Activated naive CD8-positive, alpha-beta T cell treated with anti-CD3 and anti-CD28 coated beads, Interleukin-2, amount 10 ng/mL, durations not matched to agents 7 days and 5 days (primary cell): ENCODE data around the gene MAPKAPK2. TPM values are rescaled to one million over a fixed set of nuclear protein-coding genes. Genes with fewer than 3 reads are reported as not detected.
"Not testable (repeated sequence)": the region's sequence is repeated elsewhere in the genome, so short reads cannot be mapped to it uniquely, and the experiment has no call there.

Source experiments
- ATAC-seq: fragments of 150-1000 bp; cut with Tn5 transposase; one replicate; pipeline ENCODE4 v1.10.0; 2021; ENCODE audit warnings: low read depth, moderate library complexity
- POLR2A ChIA-PET: fragments of 350-600 bp; sonication (Branson Sonifier 250); formaldehyde crosslinking; loops from one replicate; lab custom pipeline; 2021; ENCODE audit warnings: antibody characterized with exemption; lab: Charles Lee
- DNase-seq: peaks from one replicate; pipeline ENCODE4 v3.0.0; 2021
- H3K27ac Mint-ChIP-seq: one replicate; pipeline ENCODE4 v1.8.0; 2022; ENCODE audit warnings: mild to moderate bottlenecking, mixed read lengths
- H3K27me3 Mint-ChIP-seq: one replicate; pipeline ENCODE4 v1.8.0; 2022; ENCODE audit warnings: mild to moderate bottlenecking, moderate library complexity, mixed read lengths
- H3K36me3 Mint-ChIP-seq: one replicate; pipeline ENCODE4 v1.8.0; 2021; ENCODE audit warnings: mild to moderate bottlenecking, mixed read lengths
- H3K4me1 Mint-ChIP-seq: one replicate; pipeline ENCODE4 v1.8.0; 2021; ENCODE audit warnings: mixed read lengths
- H3K4me3 Mint-ChIP-seq: one replicate; pipeline ENCODE4 v1.8.0; 2022; ENCODE audit warnings: mild to moderate bottlenecking, moderate library complexity, mixed read lengths
- H3K9me3 Mint-ChIP-seq: one replicate; pipeline ENCODE4 v1.8.0; 2021; ENCODE audit warnings: mixed read lengths
- total RNA-seq, 2 experiments: library from RNA; stranded (reverse); gene quantifications; one replicate each; pipeline ENCODE4 v1.2.3, GENCODE V29; 2021

The MAPKAPK2 gene
- total RNA-seq, 2 experiments from 2014 or later = 72.6 to 74.9 TPM

DNA sequence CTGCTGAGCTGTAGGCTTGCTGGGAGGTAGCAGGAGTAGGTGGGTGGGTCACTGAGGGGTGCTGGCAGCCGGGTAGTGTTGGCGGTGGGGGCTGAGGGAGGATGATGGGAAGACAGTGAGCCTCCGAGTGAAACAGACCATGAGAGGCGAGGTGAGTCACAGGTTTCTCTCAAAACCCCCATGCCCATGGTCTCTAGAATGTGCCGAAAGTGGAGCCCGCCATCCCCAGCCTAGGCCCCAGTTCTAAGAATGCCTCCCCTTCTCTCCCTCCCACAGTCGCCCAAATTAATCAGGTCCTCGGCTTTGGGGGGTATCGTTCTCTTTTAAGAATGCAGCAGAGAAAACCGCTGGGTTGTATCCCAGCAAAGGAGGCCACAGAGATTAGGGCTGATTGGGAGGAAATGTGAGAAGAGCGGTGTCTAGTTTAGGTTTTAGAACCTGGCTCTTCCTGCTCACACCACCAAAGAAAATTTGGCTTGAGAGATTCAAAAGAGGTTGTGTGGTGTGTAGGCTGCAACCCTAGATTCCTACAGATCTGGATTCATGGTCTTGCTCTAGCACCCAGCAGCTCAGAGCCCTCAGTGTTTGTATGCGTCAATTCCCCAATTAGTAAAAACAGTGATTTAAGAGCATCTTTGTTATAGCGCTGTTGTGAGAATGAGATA lies 58.1 kb downstream of the MAPKAPK2 start:
- Mint-ChIP-seq H3K27me3 (peaks cover 4% of the 10 kb centered on the region), H3K27ac (peak overlapping the region; percentile 0), H3K9me3 (no peaks in the 10 kb centered on the region), H3K4me3 (no peak overlapping the region), H3K4me1 (peaks cover 51% of the 10 kb centered on the region), H3K36me3 (peaks cover 5% of the 10 kb centered on the region)
- ATAC-seq (no peak), DNase-seq (no peak)
- POLR2A ChIA-PET = no interaction called here

DNA sequence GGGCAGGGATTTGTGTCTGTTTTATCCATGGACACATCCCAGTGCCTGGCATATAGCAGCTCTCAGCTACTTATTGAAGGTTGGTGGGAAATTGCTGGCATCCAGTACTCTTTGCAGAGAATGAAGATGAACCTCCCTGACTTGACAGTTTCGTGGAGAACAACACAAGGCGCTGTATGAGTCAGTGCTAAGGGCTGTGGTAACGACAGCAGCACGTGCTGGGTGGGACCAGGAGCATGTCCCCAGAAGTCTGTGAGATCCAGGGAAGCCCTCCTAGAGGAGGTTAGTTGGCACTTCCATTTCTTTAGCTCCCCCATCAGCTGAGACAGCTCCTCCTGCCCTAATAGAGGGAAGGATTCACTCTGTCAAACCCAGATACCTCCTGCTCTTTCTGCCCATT lies 60.0 kb downstream of the MAPKAPK2 start:
- Mint-ChIP-seq H3K9me3 (no peaks in the 10 kb centered on the region), H3K27me3 (peaks cover 9% of the 10 kb centered on the region), H3K4me1 (peaks cover 37% of the 10 kb centered on the region), H3K36me3 (peaks cover 5% of the 10 kb centered on the region), H3K27ac (no peak overlapping the region), H3K4me3 (no peak overlapping the region)
- POLR2A ChIA-PET = interaction anchor here (1.1 to 1.2 kb wide), 3 partner anchors 21 to 162 kb away, joined by 3 to 4 read pairs (median 4); no protein-coding TSS in a partner anchor
- no peak for DNase-seq
- no peak for ATAC-seq

DNA sequence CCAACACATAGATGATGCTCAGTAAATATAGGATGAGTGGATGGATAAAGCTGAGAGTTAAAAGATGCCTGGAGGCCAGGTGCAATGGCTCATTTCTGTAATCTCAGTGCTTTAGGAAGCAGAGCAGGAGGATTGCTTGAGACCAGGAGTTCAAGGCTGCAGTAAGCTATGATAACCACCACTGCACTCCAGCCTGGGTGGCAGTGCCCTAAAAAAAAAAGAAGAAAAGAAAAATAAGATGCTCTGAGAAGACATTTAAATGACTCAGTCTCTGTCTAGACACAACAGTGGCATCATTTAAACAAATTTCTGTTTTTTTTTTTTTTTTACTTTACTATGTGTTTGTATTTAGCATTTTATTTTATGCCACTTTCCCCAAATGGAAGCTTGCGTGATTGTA lies 60.6 kb downstream of the MAPKAPK2 start:
- no peak for DNase-seq
- Mint-ChIP-seq H3K4me3 (no peak overlapping the region), H3K9me3 (no peaks in the 10 kb centered on the region), H3K27me3 (peaks cover 12% of the 10 kb centered on the region), H3K27ac (peak overlapping the region; percentile 52), H3K4me1 (peaks cover 33% of the 10 kb centered on the region), H3K36me3 (peaks cover 5% of the 10 kb centered on the region)
- no peak for ATAC-seq
- POLR2A ChIA-PET = interaction anchor here (1.1 to 1.2 kb wide), 3 partner anchors 21 to 162 kb away, joined by 3 to 4 read pairs (median 4); no protein-coding TSS in a partner anchor

DNA sequence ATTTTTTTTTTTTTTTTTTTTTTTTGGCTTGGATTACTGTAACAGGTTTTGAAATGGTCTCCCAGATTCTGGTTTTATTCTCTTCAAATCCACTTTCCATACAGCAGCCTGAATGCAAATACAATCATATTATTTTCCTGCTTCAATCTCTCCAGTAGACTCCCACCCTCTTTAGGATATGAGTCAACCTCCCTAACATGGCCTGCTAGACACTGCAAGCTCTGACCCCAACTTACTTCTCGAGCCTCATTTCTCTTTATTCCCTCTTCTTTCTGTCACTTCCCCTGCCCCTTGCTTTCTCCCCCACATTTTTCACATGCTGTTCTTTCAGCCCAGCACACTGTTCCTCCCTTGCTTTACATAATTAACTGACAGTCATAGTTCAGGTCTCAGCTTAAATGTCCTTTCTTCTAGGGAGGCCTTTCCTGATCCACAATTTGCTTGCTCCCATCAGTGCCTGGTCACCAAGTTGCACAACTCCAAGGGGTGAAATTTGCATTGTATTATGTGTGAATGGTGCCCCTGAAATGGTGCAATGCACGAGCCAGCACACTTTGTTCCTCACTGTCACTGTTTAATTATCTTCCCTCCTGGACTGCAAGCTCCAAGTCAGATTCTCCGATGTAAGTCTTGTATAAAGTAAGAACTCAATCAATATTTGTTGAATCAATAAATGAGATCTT lies 63.8 kb downstream of the MAPKAPK2 start:
- POLR2A ChIA-PET = interaction anchor here (1.0 kb wide), 1 partner anchor 37 kb away, joined by 3 read pairs; no protein-coding TSS in a partner anchor

DNA sequence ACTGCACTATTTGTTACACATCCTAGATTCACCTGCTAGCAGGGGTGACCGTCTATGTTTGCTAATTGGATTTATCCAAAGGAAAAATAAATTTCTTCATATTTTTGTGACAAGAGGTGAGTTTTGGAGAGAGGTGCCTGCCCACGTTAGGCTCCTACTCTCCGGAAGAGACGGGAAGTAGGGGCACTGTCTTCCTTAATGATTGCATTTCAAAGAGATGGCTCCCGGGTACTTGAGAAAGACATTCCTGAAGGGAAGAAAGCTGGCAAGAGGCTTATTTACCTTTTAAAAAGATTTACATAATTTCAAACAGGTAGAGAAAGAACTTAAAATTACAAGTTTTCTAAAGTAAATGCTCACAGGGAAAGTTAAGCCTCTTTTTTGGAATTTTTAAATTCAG lies 67.2 kb downstream of the MAPKAPK2 start:
- no peak for DNase-seq
- Mint-ChIP-seq H3K9me3 (peaks cover 7% of the 10 kb centered on the region), H3K36me3 (peaks cover 16% of the 10 kb centered on the region), H3K27me3 (peaks cover 21% of the 10 kb centered on the region), H3K4me3 (no peak overlapping the region), H3K4me1 (peaks cover 21% of the 10 kb centered on the region), H3K27ac (no peak overlapping the region)
- ATAC-seq = no peak
- POLR2A ChIA-PET = no interaction called here

More for the DNA sequence above, 63.8 kb downstream of the MAPKAPK2 start:
- H3K27me3 Mint-ChIP-seq = peaks cover 25% of the 10 kb centered on the region
- H3K9me3 Mint-ChIP-seq = no peaks in the 10 kb centered on the region
- H3K27ac Mint-ChIP-seq = no peak overlapping the region
- DNase-seq (no peak), ATAC-seq (no peak)
- peaks cover 19% of the 10 kb centered on the region for H3K4me1 Mint-ChIP-seq
- H3K4me3 Mint-ChIP-seq = no peak overlapping the region
- H3K36me3 Mint-ChIP-seq = peaks cover 5% of the 10 kb centered on the region

DNA sequence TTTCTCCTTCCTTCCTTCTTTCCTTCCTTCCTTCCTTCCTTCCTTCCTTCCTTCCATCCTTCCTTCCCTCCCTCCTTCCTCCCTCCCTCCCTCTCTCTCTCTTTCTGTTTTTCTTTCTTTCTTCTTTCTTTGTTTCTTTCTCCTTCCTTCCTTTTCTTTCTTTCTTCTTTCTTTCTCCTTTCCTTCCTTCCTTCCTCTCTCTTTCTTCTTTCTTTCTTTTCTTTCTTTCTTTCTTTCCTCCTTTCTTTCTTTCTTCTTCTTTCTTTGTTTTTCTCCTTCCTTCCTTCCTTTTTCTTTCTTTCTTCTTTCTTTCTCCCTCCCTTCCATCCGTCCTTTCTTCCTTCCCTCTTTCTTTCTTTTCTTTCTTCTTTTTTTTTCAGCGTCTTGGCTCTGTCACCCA lies 67.8 kb downstream of the MAPKAPK2 start:
- no peak overlapping the region for H3K4me3 Mint-ChIP-seq
- POLR2A ChIA-PET = no interaction called here
- ATAC-seq = no peak

DNA sequence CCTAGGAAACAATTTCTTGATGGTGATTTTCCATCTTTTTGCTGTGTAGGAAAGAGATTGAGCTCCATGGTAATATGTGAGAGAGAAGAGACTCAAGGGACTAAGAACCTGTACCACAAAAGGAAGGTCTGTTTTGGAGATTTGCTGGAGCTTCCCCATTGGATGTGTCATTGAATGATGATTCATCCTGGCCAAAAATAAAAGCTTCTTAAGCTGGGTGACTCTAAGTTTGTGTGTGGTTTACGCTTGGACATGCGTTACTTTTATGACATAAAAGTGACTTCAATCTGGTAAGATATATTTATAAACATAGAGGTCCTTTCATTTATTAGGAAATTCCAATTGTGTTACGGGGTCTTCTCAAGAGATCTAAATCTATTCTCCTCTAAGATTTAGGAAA lies 68.4 kb downstream of the MAPKAPK2 start:
- Mint-ChIP-seq H3K4me1 (peaks cover 19% of the 10 kb centered on the region), H3K27me3 (peaks cover 21% of the 10 kb centered on the region), H3K9me3 (peaks cover 7% of the 10 kb centered on the region), H3K27ac (no peak overlapping the region), H3K36me3 (peaks cover 16% of the 10 kb centered on the region), H3K4me3 (no peak overlapping the region)
- no peak for ATAC-seq
- DNase-seq = no peak
- POLR2A ChIA-PET = no interaction called here

More for the DNA sequence above, 67.8 kb downstream of the MAPKAPK2 start:
- Mint-ChIP-seq H3K27me3 (peaks cover 21% of the 10 kb centered on the region), H3K27ac (no peak overlapping the region), H3K9me3 (peaks cover 7% of the 10 kb centered on the region), H3K36me3 (peaks cover 16% of the 10 kb centered on the region), H3K4me1 (peaks cover 19% of the 10 kb centered on the region)
- no peak for DNase-seq

DNA sequence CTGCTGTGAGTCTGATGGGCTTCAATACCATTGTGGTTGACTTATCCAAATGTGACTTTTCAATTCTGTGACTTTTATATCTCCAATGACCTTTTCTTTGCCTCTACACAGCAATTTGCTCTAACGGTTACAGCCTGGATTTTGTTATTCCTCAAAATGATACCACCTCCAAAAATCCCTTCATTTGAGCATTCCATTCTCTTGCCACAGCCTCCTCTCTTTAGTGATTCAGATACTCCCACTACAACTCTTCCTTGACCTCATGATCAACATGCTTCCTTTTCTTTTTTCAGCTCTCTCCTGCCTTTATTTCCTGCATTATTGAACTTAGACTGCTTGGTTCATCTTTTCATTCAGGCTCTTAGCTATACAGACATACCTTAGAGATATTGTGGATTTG lies 69.3 kb downstream of the MAPKAPK2 start:
- H3K4me3 Mint-ChIP-seq = no peak overlapping the region
- POLR2A ChIA-PET = no interaction called here
- ATAC-seq = no peak

DNA sequence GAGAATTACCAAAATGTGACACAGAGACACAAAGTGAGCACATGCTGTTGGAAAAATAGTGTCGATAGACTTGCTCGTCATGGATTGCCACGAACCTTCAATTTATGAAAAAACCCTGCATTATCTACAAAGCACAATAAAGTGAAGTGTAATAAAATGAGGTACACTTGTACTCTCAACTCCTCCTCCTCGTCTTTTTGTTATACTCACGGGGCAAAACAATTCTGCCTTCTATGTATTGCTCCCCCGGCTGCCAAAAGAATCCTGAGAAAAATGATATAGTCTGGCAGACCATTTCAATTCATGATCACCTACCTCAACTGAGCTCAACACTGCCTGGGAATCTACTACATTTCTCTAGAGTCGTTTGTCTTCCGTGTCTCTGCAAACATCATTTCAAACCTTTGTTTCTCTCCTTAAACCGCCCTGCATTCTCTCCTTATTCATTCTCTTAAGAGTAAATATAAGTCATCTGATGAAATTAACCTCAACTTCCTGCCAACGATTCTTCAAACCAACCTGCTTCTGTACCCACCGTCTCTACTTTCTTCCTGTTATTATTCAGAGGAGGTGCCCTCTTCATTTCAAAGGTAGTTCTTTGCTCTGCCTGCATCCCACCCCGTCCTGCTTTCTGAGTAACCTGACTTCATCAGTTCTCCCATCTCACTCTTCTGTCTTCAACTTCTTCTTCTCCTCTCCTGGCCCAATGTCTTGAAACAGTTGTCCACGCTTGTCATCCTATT lies 73.0 kb downstream of the MAPKAPK2 start:
- Mint-ChIP-seq H3K27me3 (peaks cover 6% of the 10 kb centered on the region), H3K36me3 (peaks cover 14% of the 10 kb centered on the region), H3K4me3 (no peak overlapping the region), H3K9me3 (peaks cover 7% of the 10 kb centered on the region), H3K4me1 (peaks cover 19% of the 10 kb centered on the region), H3K27ac (no peak overlapping the region)
- peak; percentile 87 for ATAC-seq
- DNase-seq = no peak
- POLR2A ChIA-PET = interaction anchor here (1.9 kb wide), 1 partner anchor 11 kb away, joined by 10 read pairs; no protein-coding TSS in a partner anchor

More for the DNA sequence above, 69.3 kb downstream of the MAPKAPK2 start:
- no peak overlapping the region for H3K27ac Mint-ChIP-seq
- H3K27me3 Mint-ChIP-seq = peaks cover 20% of the 10 kb centered on the region
- peaks cover 7% of the 10 kb centered on the region for H3K9me3 Mint-ChIP-seq
- H3K4me1 Mint-ChIP-seq = peaks cover 16% of the 10 kb centered on the region
- no peak for DNase-seq
- H3K36me3 Mint-ChIP-seq = peaks cover 14% of the 10 kb centered on the region

DNA sequence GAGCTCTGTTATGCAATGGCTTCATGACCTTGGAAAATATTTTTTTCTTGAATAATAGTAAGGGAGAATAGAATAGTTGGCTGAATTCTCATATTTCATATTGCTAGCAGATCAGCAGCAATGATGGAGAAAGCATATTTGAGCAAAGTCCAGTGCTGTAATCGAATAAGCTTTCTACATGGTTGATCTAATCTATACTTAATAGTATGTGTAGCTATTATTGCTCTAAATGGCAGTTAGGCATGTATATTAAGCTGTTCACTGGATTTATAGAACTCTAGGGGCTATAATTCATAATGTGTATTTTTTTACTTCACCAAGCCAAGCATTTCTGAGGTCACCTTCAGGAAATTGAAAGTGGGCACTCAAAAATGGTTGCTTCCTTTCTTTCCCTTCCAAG lies 75.9 kb downstream of the MAPKAPK2 start:
- peaks cover 5% of the 10 kb centered on the region for H3K9me3 Mint-ChIP-seq
- H3K4me3 Mint-ChIP-seq = no peak overlapping the region
- H3K27ac Mint-ChIP-seq = no peak overlapping the region
- ATAC-seq = no peak
- peaks cover 21% of the 10 kb centered on the region for H3K27me3 Mint-ChIP-seq
- POLR2A ChIA-PET = no interaction called here
- no peak for DNase-seq
- peaks cover 4% of the 10 kb centered on the region for H3K36me3 Mint-ChIP-seq
- H3K4me1 Mint-ChIP-seq = peaks cover 11% of the 10 kb centered on the region

DNA sequence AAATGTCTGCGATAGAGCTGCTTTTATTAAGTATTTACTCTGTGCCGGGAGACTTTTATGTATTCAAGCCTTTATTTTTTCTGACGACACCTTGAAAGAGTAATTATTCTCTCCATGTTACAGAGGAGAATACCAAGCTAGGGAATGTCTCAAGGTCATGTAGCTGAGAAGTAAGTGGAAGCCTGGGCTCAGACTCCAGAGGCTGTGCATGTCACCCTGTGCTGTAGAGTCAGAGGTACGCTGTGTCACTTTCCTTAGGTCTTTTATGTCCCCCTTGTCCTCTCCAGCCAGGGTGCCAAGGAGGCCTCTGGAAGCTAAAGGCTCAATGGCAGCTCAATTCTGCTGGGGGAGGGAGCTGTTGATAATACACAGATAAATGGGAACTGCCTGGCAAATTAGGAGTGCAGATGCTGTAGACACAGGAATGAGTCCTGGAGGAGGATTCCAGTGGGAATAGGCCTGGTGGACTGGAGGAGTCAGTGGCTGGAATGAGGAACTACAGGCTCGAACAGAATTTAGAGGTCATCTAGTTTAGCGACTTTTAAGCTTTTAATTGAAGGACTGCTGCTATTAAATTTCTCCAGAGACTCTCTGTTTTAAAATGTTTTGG lies 76.6 kb downstream of the MAPKAPK2 start:
- Mint-ChIP-seq H3K4me3 (no peak overlapping the region), H3K4me1 (peaks cover 15% of the 10 kb centered on the region), H3K36me3 (peaks cover 2% of the 10 kb centered on the region), H3K27ac (no peak overlapping the region), H3K9me3 (peaks cover 5% of the 10 kb centered on the region), H3K27me3 (peaks cover 21% of the 10 kb centered on the region)
- POLR2A ChIA-PET = interaction anchor here (0.9 kb wide), 1 partner anchor 25 kb away, joined by 5 read pairs; no protein-coding TSS in a partner anchor
- DNase-seq (no peak), ATAC-seq (no peak)

DNA sequence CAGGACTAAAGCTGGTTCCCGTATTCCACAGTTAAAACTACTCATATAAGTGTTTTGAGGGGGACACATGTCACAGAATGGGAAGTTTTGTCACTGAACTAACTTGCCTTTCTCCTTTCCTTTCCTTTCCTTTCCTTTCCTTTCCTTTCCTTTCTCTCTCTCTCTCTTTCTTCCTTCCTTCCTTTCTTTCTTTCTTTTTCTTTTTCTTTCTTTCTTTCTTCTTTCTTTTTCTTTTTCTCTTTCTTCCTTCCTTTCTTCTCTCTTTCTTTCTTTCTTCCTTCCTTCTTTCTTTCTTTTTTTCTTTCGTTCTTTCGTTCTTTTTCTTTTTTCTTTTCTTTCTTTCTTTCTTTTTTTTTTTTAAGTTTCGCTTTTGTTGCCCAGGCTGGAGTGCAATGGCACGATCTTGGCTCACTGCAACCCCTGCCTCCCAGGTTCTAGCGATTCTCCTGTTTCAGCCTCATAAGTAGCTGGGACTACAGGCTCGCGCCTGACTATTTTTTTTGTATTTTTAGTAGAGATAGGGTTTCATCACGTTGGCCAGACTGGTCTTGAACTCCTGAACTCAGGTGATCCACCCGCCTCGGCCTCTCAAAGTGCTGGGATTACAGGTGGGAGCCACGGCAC lies 78.1 kb downstream of the MAPKAPK2 start:
- not testable (repeated sequence) for H3K36me3 Mint-ChIP-seq, H3K4me3 Mint-ChIP-seq, DNase-seq, H3K27ac Mint-ChIP-seq, ATAC-seq, H3K9me3 Mint-ChIP-seq
- peaks cover 21% of the 10 kb centered on the region for H3K27me3 Mint-ChIP-seq
- POLR2A ChIA-PET = interaction anchor here (0.7 kb wide), 1 partner anchor 28 kb away, joined by 4 read pairs; no protein-coding TSS in a partner anchor
- H3K4me1 Mint-ChIP-seq = peaks cover 20% of the 10 kb centered on the region
